Stomach (tissue), 4 donors: Measurements from ENCODE around the gene LRFN2.

Experiments used
- EP300 ChIP-seq: sonication (generic); formaldehyde crosslinking; IDR thresholded peaks from one replicate; pipeline ENCODE4 v1.6.1; 2017; ENCODE audit warnings: antibody characterized with exemption
- POLR2A ChIP-seq, 4 donors: fragments of 450-650 bp; IDR thresholded peaks; one replicate each; pipeline ENCODE4 v1.6.1; 2016; ENCODE audit warnings: antibody characterized with exemption in 4 of 4, control low read depth in 2 of 4, mild to moderate bottlenecking in 1 of 4, moderate library complexity in 1 of 4
- POLR2AphosphoS5 ChIP-seq, 3 donors: sonication (generic); formaldehyde crosslinking; IDR thresholded peaks; one replicate each; pipeline ENCODE4 v1.6.1; 2016; ENCODE audit warnings: antibody characterized with exemption in 3 of 3
- TF ChIP-seq, protein P1 (sequence below), 7 experiments: fragments of 450-650 bp in 4 of 7; fragments of 200-600 bp in 3 of 7; sonication (generic) in 3 of 7; IDR thresholded peaks; one replicate each; pipeline ENCODE4 v1.5.1; 2016 to 2019; ENCODE audit warnings: antibody characterized with exemption in 7 of 7, control low read depth in 2 of 7, mild to moderate bottlenecking in 1 of 7

DNA sequence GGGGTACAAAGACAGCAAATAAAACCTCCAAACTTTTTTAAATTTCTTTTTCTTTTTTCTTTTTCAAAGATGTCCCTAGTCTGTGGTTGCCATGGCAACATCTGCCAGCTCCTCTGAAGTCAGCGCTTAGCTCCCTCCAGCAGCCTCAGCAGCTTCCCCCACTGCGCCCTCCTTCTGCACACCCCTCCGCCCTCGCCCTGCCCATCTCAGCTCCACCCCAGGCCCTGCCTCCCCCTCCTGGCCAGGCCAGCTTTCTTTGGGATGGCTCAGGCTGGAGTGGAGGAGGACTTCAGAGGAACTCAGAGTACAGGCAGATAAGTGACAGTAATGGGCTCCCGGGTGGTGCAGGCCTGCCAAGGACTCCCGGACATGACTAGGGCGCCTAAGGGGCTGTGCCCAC lies 104.6 kb downstream of the LRFN2 start:
- TF ChIP-seq, protein P1, sequence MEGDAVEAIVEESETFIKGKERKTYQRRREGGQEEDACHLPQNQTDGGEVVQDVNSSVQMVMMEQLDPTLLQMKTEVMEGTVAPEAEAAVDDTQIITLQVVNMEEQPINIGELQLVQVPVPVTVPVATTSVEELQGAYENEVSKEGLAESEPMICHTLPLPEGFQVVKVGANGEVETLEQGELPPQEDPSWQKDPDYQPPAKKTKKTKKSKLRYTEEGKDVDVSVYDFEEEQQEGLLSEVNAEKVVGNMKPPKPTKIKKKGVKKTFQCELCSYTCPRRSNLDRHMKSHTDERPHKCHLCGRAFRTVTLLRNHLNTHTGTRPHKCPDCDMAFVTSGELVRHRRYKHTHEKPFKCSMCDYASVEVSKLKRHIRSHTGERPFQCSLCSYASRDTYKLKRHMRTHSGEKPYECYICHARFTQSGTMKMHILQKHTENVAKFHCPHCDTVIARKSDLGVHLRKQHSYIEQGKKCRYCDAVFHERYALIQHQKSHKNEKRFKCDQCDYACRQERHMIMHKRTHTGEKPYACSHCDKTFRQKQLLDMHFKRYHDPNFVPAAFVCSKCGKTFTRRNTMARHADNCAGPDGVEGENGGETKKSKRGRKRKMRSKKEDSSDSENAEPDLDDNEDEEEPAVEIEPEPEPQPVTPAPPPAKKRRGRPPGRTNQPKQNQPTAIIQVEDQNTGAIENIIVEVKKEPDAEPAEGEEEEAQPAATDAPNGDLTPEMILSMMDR (IDR thresholded peaks at IDR 0.05) = no peak
- TF ChIP-seq POLR2AphosphoS5 (IDR thresholded peaks at IDR 0.05) (no peak), POLR2A (IDR thresholded peaks at IDR 0.05) (no peak), EP300 (no peak)
